Measurements from ENCODE around the gene KLHL6.

The KLHL6 gene

GRCh38 chr3:183506674-183507320, 48.7 kb downstream of the KLHL6 start:
- no peak for DNase-seq (ENCODE audit: low read depth)

GRCh38 chr3:183504597-183504996, 50.9 kb downstream of the KLHL6 start:
- no peak for DNase-seq (ENCODE audit: low read depth)

GRCh38 chr3:183503746-183504145, 51.8 kb downstream of the KLHL6 start:
- no peak for DNase-seq (ENCODE audit: low read depth)

GRCh38 chr3:183502237-183503181, 53.0 kb downstream of the KLHL6 start:
- DNase-seq (ENCODE audit: low read depth): no peak

GRCh38 chr3:183500981-183501704, 54.4 kb downstream of the KLHL6 start:
- DNase-seq (ENCODE audit: low read depth): no peak

- DNase-seq (ENCODE audit: low read depth): no peak
Observed at GRCh38 chr3:183500319-183500718, 55.2 kb downstream of the KLHL6 start.

GRCh38 chr3:183498634-183499033, 56.9 kb downstream of the KLHL6 start:
- no peak for DNase-seq (ENCODE audit: low read depth)

- DNase-seq (ENCODE audit: low read depth): no peak
Observed at GRCh38 chr3:183497313-183497712, 58.2 kb downstream of the KLHL6 start.

- DNase-seq (ENCODE audit: low read depth): no peak
Observed at GRCh38 chr3:183496311-183496710, 59.2 kb downstream of the KLHL6 start.

GRCh38 chr3:183494341-183494740, 61.2 kb downstream of the KLHL6 start:
- no peak for DNase-seq (ENCODE audit: low read depth)

- DNase-seq (ENCODE audit: low read depth): no peak
Observed at GRCh38 chr3:183493296-183494045, 62.0 kb downstream of the KLHL6 start.

- DNase-seq (ENCODE audit: low read depth): no peak
Observed at GRCh38 chr3:183492849-183493179, 62.7 kb downstream of the KLHL6 start.

- DNase-seq (ENCODE audit: low read depth): no peak
Observed at GRCh38 chr3:183491923-183492848, 63.3 kb downstream of the KLHL6 start.

GRCh38 chr3:183491109-183491922, 64.2 kb downstream of the KLHL6 start:
- no peak for DNase-seq (ENCODE audit: low read depth)

GRCh38 chr3:183490653-183491052, 64.9 kb downstream of the KLHL6 start:
- DNase-seq (ENCODE audit: low read depth): no peak

- no peak for DNase-seq (ENCODE audit: low read depth)
Observed at GRCh38 chr3:183490211-183490601, 65.3 kb downstream of the KLHL6 start.

- DNase-seq (ENCODE audit: low read depth): no peak
Observed at GRCh38 chr3:183489455-183490210, 65.9 kb downstream of the KLHL6 start.

GRCh38 chr3:183488343-183488742, 67.2 kb downstream of the KLHL6 start:
- DNase-seq (ENCODE audit: low read depth): no peak

- no peak for DNase-seq (ENCODE audit: low read depth)
Observed at GRCh38 chr3:183487896-183488295, 67.6 kb downstream of the KLHL6 start.

All from fibroblast of the conjunctiva (primary cell).